WTC11 (cell line): ENCODE results near the gene NBL1. TPM values are rescaled to one million over a fixed set of nuclear protein-coding genes. Genes with fewer than 3 reads are reported as not detected.

Source experiments
- ATAC-seq: fragments of 200-7000 bp; cut with Tn5 transposase; 2 replicates; pipeline ENCODE4 v1.10.0; 2021; ENCODE audit warnings: mild to moderate bottlenecking, moderate library complexity
- CTCF ChIA-PET: fragments of 300-600 bp; sonication (Branson Sonifier 250); formaldehyde crosslinking; loops from one replicate; lab custom pipeline; 2021; ENCODE audit warnings: antibody characterized with exemption; lab: Charles Lee
- POLR2A ChIA-PET: fragments of 350-600 bp; sonication (Branson Sonifier 250); formaldehyde crosslinking; loops from one replicate; lab custom pipeline; 2021; ENCODE audit warnings: antibody characterized with exemption; lab: Charles Lee
- DNase-seq: peaks from one replicate; pipeline ENCODE4 v3.0.0; 2021; ENCODE audit warnings: low spot score
- H3K27ac Mint-ChIP-seq: 2 replicates; pipeline ENCODE4 v1.8.0; 2021; ENCODE audit warnings: mixed read lengths
- H3K27me3 Mint-ChIP-seq: 2 replicates; pipeline ENCODE4 v1.8.0; 2021; ENCODE audit warnings: low read depth, mild to moderate bottlenecking, moderate library complexity, mixed read lengths
- H3K36me3 Mint-ChIP-seq: 2 replicates; pipeline ENCODE4 v1.8.0; 2021; ENCODE audit warnings: mixed read lengths
- H3K4me1 Mint-ChIP-seq: 2 replicates; pipeline ENCODE4 v1.8.0; 2022; ENCODE audit warnings: mixed read lengths
- H3K4me3 Mint-ChIP-seq: 2 replicates; pipeline ENCODE4 v1.8.0; 2021; ENCODE audit warnings: mild to moderate bottlenecking, moderate library complexity, mixed read lengths
- H3K9me3 Mint-ChIP-seq: 2 replicates; pipeline ENCODE4 v1.8.0; 2021; ENCODE audit warnings: mixed read lengths
- MAX ChIP-seq: sonication (generic); formaldehyde crosslinking; IDR thresholded peaks from 2 replicates; pipeline ENCODE4 v1.8.0; 2022; ENCODE audit warnings: mild to moderate bottlenecking, missing genetic modification reagents
- MYBL2 ChIP-seq: sonication (generic); formaldehyde crosslinking; IDR thresholded peaks from 2 replicates; pipeline ENCODE4 v1.8.1; 2023; ENCODE audit warnings: mild to moderate bottlenecking, moderate library complexity, missing genetic modification reagents
- NFYB ChIP-seq: sonication (generic); formaldehyde crosslinking; conservative IDR thresholded peaks from 2 replicates; pipeline ENCODE4 v1.8.0; 2022; ENCODE audit warnings: low read depth, missing genetic modification reagents
- NR2C2 ChIP-seq: sonication (generic); formaldehyde crosslinking; IDR thresholded peaks from 2 replicates; pipeline ENCODE4 v1.8.0; 2022; ENCODE audit warnings: mild to moderate bottlenecking, missing genetic modification reagents
- STAT6 ChIP-seq: sonication (generic); formaldehyde crosslinking; conservative IDR thresholded peaks from 2 replicates; pipeline ENCODE4 v1.8.1; 2023; ENCODE audit warnings: mild to moderate bottlenecking, low read depth, missing genetic modification reagents, moderate library complexity
- ZNF121 ChIP-seq: sonication (generic); formaldehyde crosslinking; IDR thresholded peaks from 2 replicates; pipeline ENCODE4 v1.8.0; 2023; ENCODE audit warnings: missing genetic modification reagents
- ZNF219 ChIP-seq: sonication (generic); formaldehyde crosslinking; IDR thresholded peaks from 2 replicates; pipeline ENCODE4 v1.8.0; 2023; ENCODE audit warnings: missing genetic modification reagents, mild to moderate bottlenecking, borderline replicate concordance
- total RNA-seq: library from RNA; stranded (reverse); gene quantifications from 3 replicates; pipeline ENCODE4 v1.2.3, GENCODE V29; 2021
- TF ChIP-seq, protein P1 (sequence below): sonication (generic); formaldehyde crosslinking; IDR thresholded peaks from 2 replicates; pipeline ENCODE4 v1.8.0; 2022; ENCODE audit warnings: missing genetic modification reagents
- TF ChIP-seq, protein P2 (sequence below): sonication (generic); formaldehyde crosslinking; conservative IDR thresholded peaks from 2 replicates; pipeline ENCODE4 v1.8.1; 2022; ENCODE audit warnings: mild to moderate bottlenecking, missing genetic modification reagents

The NBL1 gene
- total RNA-seq, 1 experiment from 2014 or later, result 17.1 TPM

- TF ChIP-seq, protein P1, sequence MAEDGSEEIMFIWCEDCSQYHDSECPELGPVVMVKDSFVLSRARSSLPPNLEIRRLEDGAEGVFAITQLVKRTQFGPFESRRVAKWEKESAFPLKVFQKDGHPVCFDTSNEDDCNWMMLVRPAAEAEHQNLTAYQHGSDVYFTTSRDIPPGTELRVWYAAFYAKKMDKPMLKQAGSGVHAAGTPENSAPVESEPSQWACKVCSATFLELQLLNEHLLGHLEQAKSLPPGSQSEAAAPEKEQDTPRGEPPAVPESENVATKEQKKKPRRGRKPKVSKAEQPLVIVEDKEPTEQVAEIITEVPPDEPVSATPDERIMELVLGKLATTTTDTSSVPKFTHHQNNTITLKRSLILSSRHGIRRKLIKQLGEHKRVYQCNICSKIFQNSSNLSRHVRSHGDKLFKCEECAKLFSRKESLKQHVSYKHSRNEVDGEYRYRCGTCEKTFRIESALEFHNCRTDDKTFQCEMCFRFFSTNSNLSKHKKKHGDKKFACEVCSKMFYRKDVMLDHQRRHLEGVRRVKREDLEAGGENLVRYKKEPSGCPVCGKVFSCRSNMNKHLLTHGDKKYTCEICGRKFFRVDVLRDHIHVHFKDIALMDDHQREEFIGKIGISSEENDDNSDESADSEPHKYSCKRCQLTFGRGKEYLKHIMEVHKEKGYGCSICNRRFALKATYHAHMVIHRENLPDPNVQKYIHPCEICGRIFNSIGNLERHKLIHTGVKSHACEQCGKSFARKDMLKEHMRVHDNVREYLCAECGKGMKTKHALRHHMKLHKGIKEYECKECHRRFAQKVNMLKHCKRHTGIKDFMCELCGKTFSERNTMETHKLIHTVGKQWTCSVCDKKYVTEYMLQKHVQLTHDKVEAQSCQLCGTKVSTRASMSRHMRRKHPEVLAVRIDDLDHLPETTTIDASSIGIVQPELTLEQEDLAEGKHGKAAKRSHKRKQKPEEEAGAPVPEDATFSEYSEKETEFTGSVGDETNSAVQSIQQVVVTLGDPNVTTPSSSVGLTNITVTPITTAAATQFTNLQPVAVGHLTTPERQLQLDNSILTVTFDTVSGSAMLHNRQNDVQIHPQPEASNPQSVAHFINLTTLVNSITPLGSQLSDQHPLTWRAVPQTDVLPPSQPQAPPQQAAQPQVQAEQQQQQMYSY, result peak; percentile 9; the same call in 1 of the 2 replicates
Measured at GRCh38 chr1:19665496-19666465, 21.7 kb downstream of the NBL1 start (continued).

DNA sequence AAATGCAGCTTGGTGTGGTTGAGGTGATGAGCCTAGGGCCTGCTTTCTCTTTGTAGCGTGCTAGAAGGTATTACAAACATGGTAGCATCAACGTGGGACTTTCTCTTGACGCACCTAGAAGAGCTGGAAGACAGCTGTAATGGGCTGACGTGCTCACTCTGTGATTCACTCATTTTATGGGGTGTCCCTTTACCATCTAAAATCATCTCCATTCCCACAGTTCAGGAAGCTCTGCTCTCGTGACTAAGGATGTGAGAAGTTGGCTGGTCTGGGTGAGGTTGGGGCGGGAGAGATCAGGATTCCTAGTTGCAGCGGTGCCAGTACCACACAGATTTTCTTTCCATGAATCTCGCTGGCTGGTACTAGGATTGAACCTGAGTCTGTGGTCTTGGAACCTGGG is 24.8 kb downstream of the NBL1 start:
- peaks cover 48% of the 10 kb centered on the region for H3K27me3 Mint-ChIP-seq
- TF ChIP-seq ZNF219 (CRISPR knock-in tag), result no peak
- no peak for TF ChIP-seq NFYB (CRISPR knock-in tag)
- H3K27ac Mint-ChIP-seq, result no peak overlapping the region
- ChIA-PET POLR2A (interaction anchor here (0.9 kb wide), 1 partner anchor 306 kb away, joined by 3 read pairs; no protein-coding TSS in a partner anchor), CTCF (interaction anchor here (1.5 to 2.2 kb wide), 5 partner anchors 9 to 36 kb away, joined by 5 to 17 read pairs (median 6); no protein-coding TSS in a partner anchor)
- H3K4me1 Mint-ChIP-seq, result peaks cover 4% of the 10 kb centered on the region
- H3K36me3 Mint-ChIP-seq, result no peaks in the 10 kb centered on the region
- no peak overlapping the region for H3K4me3 Mint-ChIP-seq
- H3K9me3 Mint-ChIP-seq, result no peaks in the 10 kb centered on the region
- DNase-seq (no peak), ATAC-seq (no peak)

DNA sequence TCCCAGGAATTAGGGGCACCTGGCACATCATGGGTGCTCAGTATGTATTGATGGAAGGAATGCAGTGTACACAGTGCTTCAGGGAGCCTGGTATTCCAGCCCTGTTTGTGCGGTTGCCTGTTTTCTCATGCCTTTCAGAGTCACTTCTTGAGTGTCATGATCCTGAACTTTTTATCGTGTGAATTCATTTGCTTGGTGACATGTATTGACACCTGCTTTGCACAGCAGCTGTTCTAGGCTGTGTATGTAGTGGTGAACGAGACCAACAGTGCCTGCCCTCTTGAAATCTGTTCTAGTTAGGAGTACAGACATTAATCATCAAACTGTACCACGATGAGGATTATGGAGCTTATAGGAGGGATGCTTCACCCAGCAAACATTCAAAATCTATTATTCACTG is 26.7 kb downstream of the NBL1 start:
- ChIA-PET POLR2A (no interaction called here), CTCF (interaction anchor here (3.1 kb wide), 1 partner anchor 34 kb away, joined by 14 read pairs; no protein-coding TSS in a partner anchor)
- Mint-ChIP-seq H3K9me3 (no peaks in the 10 kb centered on the region), H3K36me3 (no peaks in the 10 kb centered on the region), H3K4me1 (peaks cover 3% of the 10 kb centered on the region), H3K27ac (no peak overlapping the region), H3K4me3 (no peak overlapping the region), H3K27me3 (peaks cover 51% of the 10 kb centered on the region)
- TF ChIP-seq ZNF219 (CRISPR knock-in tag) (no peak), MAX (CRISPR knock-in tag) (no peak)
- ATAC-seq (no peak), DNase-seq (no peak)

GRCh38 chr1:19672237-19672636 is 28.1 kb downstream of the NBL1 start:
- Mint-ChIP-seq H3K27ac (no peak overlapping the region), H3K4me1 (no peaks in the 10 kb centered on the region), H3K27me3 (peaks cover 41% of the 10 kb centered on the region), H3K9me3 (no peaks in the 10 kb centered on the region), H3K36me3 (no peaks in the 10 kb centered on the region), H3K4me3 (no peak overlapping the region)
- no peak for TF ChIP-seq ZNF219 (CRISPR knock-in tag)
- no peak for TF ChIP-seq MYBL2 (CRISPR knock-in tag)
- TF ChIP-seq NR2C2, result no peak
- TF ChIP-seq, protein P2, sequence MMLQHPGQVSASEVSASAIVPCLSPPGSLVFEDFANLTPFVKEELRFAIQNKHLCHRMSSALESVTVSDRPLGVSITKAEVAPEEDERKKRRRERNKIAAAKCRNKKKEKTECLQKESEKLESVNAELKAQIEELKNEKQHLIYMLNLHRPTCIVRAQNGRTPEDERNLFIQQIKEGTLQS (CRISPR knock-in tag), result no peak
- no peak for TF ChIP-seq ZNF121 (CRISPR knock-in tag)
- TF ChIP-seq STAT6 (CRISPR knock-in tag), result no peak
- POLR2A ChIA-PET, result interaction anchor here (0.5 kb wide), 1 partner anchor 9 kb away, joined by 3 read pairs; no protein-coding TSS in a partner anchor
- ATAC-seq, result no peak
- no peak for DNase-seq
- CTCF ChIA-PET, result interaction anchor here (1.5 to 3.1 kb wide), 3 partner anchors 11 to 32 kb away, joined by 5 to 14 read pairs (median 14); no protein-coding TSS in a partner anchor
